GM19324 (cell line): ENCODE results near the gene RPL32.
"Not testable (repeated sequence)": the region's sequence is repeated elsewhere in the genome, so short reads cannot be mapped to it uniquely, and the experiment has no call there.

Source experiments
- ATAC-seq: cut with Tn5 transposase; IDR thresholded peaks from one replicate; pipeline ENCODE4 v1.9.1; 2021; ENCODE audit warnings: mild to moderate bottlenecking, moderate library complexity; ENCODE audit not compliant: unreplicated experiment, low FRiP score

RPL32 gene

DNA sequence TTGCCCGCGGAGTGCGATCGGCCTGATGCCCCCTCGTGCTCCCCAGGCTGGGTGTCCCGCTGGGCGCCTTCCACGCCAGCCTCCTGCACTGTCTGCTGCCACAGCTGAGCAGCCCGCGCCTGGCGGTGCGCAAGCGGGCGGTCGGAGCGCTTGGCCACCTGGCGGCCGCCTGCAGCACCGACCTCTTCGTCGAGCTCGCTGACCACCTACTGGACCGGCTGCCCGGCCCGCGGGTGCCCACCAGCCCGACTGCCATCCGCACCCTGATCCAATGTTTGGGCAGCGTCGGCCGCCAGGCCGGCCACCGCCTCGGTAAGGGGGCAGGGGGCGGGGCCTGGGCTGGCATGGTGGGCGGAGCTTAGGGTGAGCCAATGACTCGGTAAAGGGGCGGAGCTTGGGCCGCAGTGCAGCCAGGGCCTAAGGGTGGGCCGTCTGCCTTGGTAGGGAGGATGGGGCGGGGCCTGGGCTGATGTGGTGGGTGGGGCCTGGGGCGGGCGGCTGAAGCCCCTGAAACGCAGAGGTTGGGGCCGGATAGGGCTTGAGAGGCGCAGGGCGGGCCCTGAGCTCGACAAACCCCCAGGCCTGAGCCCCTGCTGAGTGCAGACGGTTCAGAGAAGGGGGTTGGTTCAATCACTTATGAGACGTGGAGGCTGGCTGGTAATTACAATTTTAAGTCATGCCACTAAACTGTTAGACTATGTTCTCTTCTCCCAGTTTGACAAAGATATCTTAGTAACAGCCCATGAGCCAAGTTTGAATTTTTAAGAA, 31.2 kb downstream of the RPL32 start:
- ATAC-seq = peak; percentile 93

DNA sequence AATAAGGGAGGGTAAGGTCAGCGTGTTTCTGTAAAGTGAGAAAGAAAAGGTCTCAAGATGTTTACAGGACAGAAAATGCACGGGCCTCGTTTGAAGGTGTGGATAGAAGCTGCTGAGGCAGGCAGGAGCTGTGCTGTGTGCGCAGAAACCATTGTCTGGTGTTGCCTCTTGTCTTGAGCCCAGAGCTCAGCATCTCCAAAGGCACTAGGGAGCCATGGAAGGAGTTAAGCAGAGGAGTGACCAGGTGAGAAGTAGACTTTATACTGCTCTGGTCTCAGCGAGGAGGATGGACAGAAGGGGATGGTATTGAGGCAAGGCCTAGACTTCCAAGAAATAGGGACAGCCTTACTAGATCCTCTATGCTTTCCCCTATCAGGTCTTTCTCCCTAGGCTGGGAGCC, 31.9 kb downstream of the RPL32 start:
- ATAC-seq = no peak

GRCh38 chr3:12809001-12809400, 32.4 kb downstream of the RPL32 start:
- ATAC-seq = no peak

- ATAC-seq = no peak
Observed at GRCh38 chr3:12808587-12808986, 32.8 kb downstream of the RPL32 start.

GRCh38 chr3:12807601-12808359, 33.6 kb downstream of the RPL32 start:
- no peak for ATAC-seq

DNA sequence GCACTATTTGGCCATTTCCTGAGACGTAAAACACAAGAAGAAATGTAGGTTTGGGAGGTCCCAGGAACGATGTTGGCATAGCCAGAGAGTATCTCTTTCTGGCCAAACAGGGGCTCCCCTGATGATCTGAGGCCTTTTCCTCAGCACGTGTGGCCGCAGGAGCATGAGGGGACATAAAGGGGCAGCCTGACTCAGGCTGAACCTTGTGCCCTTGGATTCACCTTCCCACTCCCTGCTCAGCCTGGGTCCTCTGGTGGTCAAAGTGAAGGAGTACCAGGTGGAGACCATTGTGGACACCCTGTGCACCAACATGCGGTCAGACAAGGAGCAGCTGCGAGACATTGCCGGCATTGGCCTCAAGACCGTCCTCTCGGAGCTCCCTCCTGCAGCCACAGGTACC, 34.3 kb downstream of the RPL32 start:
- no peak for ATAC-seq

DNA sequence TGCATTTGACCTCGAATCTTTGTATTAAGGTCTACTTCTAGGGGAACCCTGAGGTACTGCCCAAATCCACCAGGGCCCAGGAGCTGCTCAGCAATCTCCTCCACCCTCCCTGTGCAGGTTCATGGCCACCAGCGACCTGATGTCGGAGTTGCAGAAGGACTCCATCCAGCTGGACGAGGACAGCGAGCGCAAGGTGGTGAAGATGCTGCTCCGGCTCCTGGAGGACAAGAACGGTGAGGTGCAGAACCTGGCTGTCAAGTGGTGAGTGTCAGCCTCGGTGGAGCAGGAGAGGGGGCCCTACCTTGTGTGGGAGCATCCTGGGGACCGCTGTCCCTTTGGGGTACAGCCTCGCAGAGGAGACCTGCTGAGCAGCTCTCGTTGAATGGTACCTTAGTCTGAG, 38.0 kb downstream of the RPL32 start:
- ATAC-seq = no peak

GRCh38 chr3:12799525-12800440, 41.6 kb downstream of the RPL32 start:
- no peak for ATAC-seq

DNA sequence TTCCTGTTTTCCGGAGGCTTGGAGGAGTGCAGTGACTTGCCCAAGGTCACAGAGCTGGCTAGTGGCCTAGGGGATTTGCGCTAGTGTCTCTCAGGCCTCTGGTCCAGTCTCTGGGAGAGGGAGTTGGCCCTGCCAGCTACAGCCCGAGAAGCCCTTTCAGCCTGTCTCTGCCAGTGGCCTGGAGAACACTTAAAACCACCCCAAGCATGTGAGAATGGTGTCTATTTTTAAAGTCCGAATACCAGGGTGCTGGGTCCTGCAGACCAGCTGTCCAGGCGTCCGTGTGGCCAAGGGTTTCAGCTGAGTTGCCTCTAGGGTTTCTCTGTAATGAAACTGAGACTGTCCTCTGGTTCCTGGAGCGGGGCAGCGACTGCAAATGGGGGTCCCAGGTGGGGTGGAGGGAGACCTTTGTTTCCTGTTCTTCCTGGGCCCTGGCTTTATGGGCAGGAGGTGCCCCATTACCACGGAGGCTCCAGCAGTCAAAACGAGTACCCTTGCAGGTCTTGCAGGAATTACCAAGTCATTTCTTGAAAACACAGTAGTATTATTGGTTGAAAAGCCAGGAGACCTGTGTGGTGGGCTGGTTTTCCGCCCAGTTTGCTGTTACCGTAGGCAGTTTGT, 42.7 kb downstream of the RPL32 start:
- ATAC-seq = no peak

DNA sequence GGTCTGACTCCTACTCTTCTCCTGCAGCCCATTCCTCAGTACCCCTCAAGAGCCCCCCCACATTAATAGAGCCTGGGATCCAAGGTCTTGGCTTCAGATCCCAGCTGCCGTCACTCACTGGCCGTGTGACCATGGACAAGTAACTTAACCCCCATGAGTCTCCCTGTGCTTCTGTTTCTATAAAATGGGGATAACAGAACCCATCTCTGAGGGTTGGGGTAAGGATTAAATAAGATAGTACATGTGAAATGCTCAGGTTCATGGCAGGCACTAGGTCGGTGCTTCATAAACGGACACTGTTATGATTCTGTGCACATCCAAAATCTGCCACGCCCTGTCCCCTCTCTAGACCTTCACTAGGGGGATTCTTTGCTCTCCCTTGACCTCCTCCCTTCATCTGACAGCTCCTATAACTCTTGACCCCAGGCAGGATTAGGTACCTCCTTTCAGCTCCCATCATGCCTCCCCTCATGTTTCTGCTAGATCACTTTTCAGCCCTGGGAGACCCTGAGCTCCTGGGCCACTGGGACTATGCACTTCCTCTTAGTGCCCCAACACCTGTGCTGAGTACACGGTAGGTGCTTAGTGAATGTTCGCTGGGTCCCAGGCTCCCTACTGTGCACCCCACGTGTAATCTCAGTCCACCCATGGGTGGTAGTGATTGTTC, 43.3 kb downstream of the RPL32 start:
- ATAC-seq = no peak

- no peak for ATAC-seq
Observed at GRCh38 chr3:12797124-12797891, 44.1 kb downstream of the RPL32 start.

- ATAC-seq = no peak
Observed at GRCh38 chr3:12796171-12797123, 44.9 kb downstream of the RPL32 start, which contains the start of gene CAND2. CAND2 (plus strand) TSS chr3:12796680; CDS start chr3:12796721, 41 bp downstream.

GRCh38 chr3:12793701-12794100, 47.7 kb downstream of the RPL32 start:
- no peak for ATAC-seq

- ATAC-seq = no peak
Observed at GRCh38 chr3:12791430-12791829, 49.9 kb downstream of the RPL32 start.

DNA sequence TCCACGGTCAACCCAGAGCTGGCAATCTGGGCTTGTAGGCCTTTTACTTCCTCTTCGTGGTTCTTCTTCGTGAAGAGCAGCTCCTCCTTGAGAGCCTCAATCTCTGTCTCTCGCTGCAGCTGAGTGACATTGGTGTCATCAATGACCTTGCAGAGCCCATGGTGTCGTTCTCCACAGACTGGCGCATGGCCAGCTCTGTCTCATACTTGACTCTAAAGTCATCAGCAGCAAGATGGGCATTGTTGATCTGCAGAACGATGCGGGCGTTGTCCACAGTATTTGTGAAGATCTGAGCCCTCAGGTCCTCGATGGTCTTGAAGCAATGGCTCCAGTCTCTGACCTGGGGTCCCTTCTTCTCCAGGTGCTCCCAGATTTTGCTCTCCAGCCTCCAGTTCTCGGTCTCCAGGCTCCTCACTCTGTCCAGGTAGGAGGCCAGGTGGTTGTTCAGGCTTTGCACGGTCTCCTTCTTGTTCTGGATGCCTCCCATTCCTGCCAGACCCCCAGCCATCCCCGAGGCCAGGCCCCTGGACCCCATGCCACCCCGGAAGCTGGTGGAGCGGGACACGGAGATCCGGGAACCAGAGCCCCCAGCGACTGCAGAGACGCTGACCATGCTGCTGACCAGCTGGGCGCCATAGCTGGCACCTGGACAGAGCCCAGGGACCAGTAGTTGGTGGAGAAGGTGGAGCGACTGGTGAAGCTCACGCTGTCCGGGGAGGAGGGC, 53.2 kb downstream of the RPL32 start:
- ATAC-seq = not testable (repeated sequence)

- not testable (repeated sequence) for ATAC-seq
Observed at GRCh38 chr3:12787346-12787745, 54.0 kb downstream of the RPL32 start.

GRCh38 chr3:12785096-12785495, 56.3 kb downstream of the RPL32 start:
- no peak for ATAC-seq
